Endothelial cell of umbilical vein (primary cell): ENCODE results near the gene FBP2. TPM values are rescaled to one million over a fixed set of nuclear protein-coding genes. Genes with fewer than 3 reads are reported as not detected.

Experiments
- BruUV-seq: library from RNA; stranded (reverse); fragments of 400-500 nt; replicated peaks from 2 replicates; lab custom pipeline; 2021; lab: Mats Ljungman, UMichigan
- CTCF ChIA-PET: fragments of 300-600, 350-600 bp; sonication (Branson Sonifier 250); formaldehyde crosslinking; loops from one replicate; lab custom pipeline; 2021; ENCODE audit warnings: antibody characterized with exemption, inconsistent platforms; lab: Charles Lee
- POLR2A ChIA-PET: fragments of 300-600, 350-600 bp; sonication (Branson Sonifier 250); formaldehyde crosslinking; loops from one replicate; lab custom pipeline; 2021; ENCODE audit warnings: antibody characterized with exemption, inconsistent platforms; lab: Charles Lee
- DNase-seq: peaks from one replicate; pipeline ENCODE4 v3.0.0-alpha.2; 2011; ENCODE audit warnings: low read depth, low spot score
- FAIRE-seq: peaks from 2 replicates; lab custom pipeline; 2011; peaks lifted over from hg19 to GRCh38; lab: Jason Lieb, UNC
- H2AFZ ChIP-seq: 2 replicates; pipeline ENCODE4 v1.6.0; 2012; ENCODE audit warnings: low read depth, low read length, control low read depth, inconsistent platforms
- H3K27ac ChIP-seq: 2 replicates; pipeline ENCODE4 v1.5.1; 2011; ENCODE audit warnings: low read depth, mild to moderate bottlenecking, control low read depth, low read length, moderate library complexity; ENCODE audit not compliant: insufficient read depth
- H3K27me3 ChIP-seq, 2 experiments: 2 replicates each; pipeline versions ENCODE4 v1.6.0 to v1.6.1; 2011; ENCODE audit warnings: low read length in 2 of 2, mixed read lengths in 1 of 2; ENCODE audit not compliant: control insufficient read depth in 2 of 2, insufficient read depth in 2 of 2
- H3K36me3 ChIP-seq, 2 experiments: 2 replicates in 1 of 2; 3 replicates in 1 of 2; pipeline ENCODE4 v1.5.1; 2011; ENCODE audit warnings: low read length in 2 of 2, mild to moderate bottlenecking in 1 of 2, moderate library complexity in 1 of 2; ENCODE audit not compliant: control insufficient read depth in 2 of 2, insufficient read depth in 2 of 2; ENCODE audit errors: extremely low read depth in 1 of 2
- H3K4me1 ChIP-seq: 3 replicates; pipeline ENCODE4 v1.5.1; 2011; ENCODE audit warnings: mild to moderate bottlenecking, low read length; ENCODE audit not compliant: control insufficient read depth, insufficient read depth; ENCODE audit errors: extremely low read depth
- H3K4me2 ChIP-seq: 2 replicates; pipeline ENCODE4 v1.6.1; 2011; ENCODE audit warnings: low read length, control low read depth, mixed read lengths; ENCODE audit not compliant: insufficient read depth
- H3K4me3 ChIP-seq, 3 experiments: fragments of 200-600 bp in 1 of 3; sonication (generic), shearing (Covaris generic) in 1 of 3; replicated peaks in 1 of 3; 2 replicates each; pipeline ENCODE4 v1.5.1; 2011 to 2016; ENCODE audit warnings: control low read depth in 3 of 3, low read length in 3 of 3, mild to moderate bottlenecking in 2 of 3, inconsistent platforms in 1 of 3, low read depth in 1 of 3, moderate library complexity in 1 of 3; ENCODE audit not compliant: insufficient read depth in 1 of 3
- H3K79me2 ChIP-seq: 2 replicates; pipeline ENCODE4 v1.6.0; 2012; ENCODE audit warnings: low read length, inconsistent platforms; ENCODE audit not compliant: control insufficient read depth, insufficient read depth
- H3K9ac ChIP-seq: replicated peaks from 2 replicates; pipeline ENCODE3; 2011; ENCODE audit warnings: low read length, control low read depth; ENCODE audit not compliant: insufficient read depth; ENCODE audit errors: extremely low read depth
- H3K9me1 ChIP-seq: replicated peaks from 3 replicates; pipeline ENCODE4 v1.6.0; 2011; ENCODE audit warnings: mild to moderate bottlenecking, low read length; ENCODE audit not compliant: control insufficient read depth, insufficient read depth; ENCODE audit errors: extremely low read depth
- H3K9me3 ChIP-seq: replicated peaks from 2 replicates; pipeline ENCODE4 v1.5.1; 2012; ENCODE audit warnings: low read length, inconsistent platforms; ENCODE audit not compliant: control insufficient read depth, insufficient read depth
- H4K20me1 ChIP-seq: replicated peaks from 2 replicates; pipeline ENCODE3; 2011; ENCODE audit warnings: mild to moderate bottlenecking, low read length; ENCODE audit not compliant: control insufficient read depth, insufficient read depth; ENCODE audit errors: extremely low read depth
- FOS ChIP-seq: IDR thresholded peaks from 2 replicates; pipeline ENCODE4 v1.6.1; 2011; ENCODE audit warnings: mild to moderate bottlenecking, low read length, moderate library complexity, borderline replicate concordance; ENCODE audit not compliant: insufficient read depth
- GATA2 ChIP-seq: IDR thresholded peaks from 2 replicates; pipeline ENCODE4 v1.7.0; 2011; ENCODE audit warnings: low read depth, mild to moderate bottlenecking, moderate library complexity, mixed read lengths, low read length; ENCODE audit not compliant: insufficient read length, insufficient read depth
- POLR2A ChIP-seq: IDR thresholded peaks from 2 replicates; pipeline ENCODE4 v1.6.1; 2012; ENCODE audit warnings: low read depth, mild to moderate bottlenecking, control low read depth, low read length
- POLR2AphosphoS5 ChIP-seq: IDR thresholded peaks from 2 replicates; pipeline ENCODE4 v1.6.1; 2012; ENCODE audit warnings: low read depth, mild to moderate bottlenecking, control low read depth, low read length, moderate library complexity; ENCODE audit not compliant: insufficient read depth
- dilution Hi-C: fragments of 300-500 bp; cut with MboI; formaldehyde crosslinking; loops from one replicate; pipeline ENCODE4 v1.15.0; 2019; ENCODE audit warnings: low sequenced_read_pairs; ENCODE audit not compliant: extremely low pct_ligation_motif_present
- intact Hi-C: fragments of 100-400 bp; cut with micrococcal nuclease; formaldehyde crosslinking; loops from one replicate; pipeline ENCODE4 v1.10.0; 2022
- polyA plus RNA-seq, 4 experiments: library from polyadenylated mRNA; depleted of rRNA in 3 of 4; stranded (reverse) in 3 of 4; unstranded in 1 of 4; fragments of >200 nt; gene quantifications; 2 replicates each; pipeline versions ENCODE4 v1.2.1 to v1.2.3, GENCODE V29; 2011 to 2012; ENCODE audit warnings: missing spikeins in 1 of 4
- total RNA-seq: library from RNA; stranded (reverse); gene quantifications from 2 replicates; pipeline ENCODE4 v1.2.3, GENCODE V29; 2021
- TF ChIP-seq, protein P1 (sequence below), 2 donors: IDR thresholded peaks; 1 replicate in 1 of 2; 2 replicates in 1 of 2; pipeline ENCODE4 v1.5.1; 2011; ENCODE audit warnings: low read length in 2 of 2, mild to moderate bottlenecking in 2 of 2, moderate library complexity in 2 of 2, control low read depth in 1 of 2, inconsistent platforms in 1 of 2, low read depth in 1 of 2; ENCODE audit not compliant: insufficient read depth in 1 of 2; ENCODE audit errors: extremely low read depth in 1 of 2
- TF ChIP-seq, protein P2 (sequence below): IDR thresholded peaks from 2 replicates; pipeline ENCODE4 v1.6.1; 2011; ENCODE audit not compliant: insufficient read depth, insufficient read length

Gene FBP2
- total and polyA plus RNA-seq, 2 donors (not counting 3 experiments of a cell fraction or from before 2014, with no cell fraction given) = not detected

DNA sequence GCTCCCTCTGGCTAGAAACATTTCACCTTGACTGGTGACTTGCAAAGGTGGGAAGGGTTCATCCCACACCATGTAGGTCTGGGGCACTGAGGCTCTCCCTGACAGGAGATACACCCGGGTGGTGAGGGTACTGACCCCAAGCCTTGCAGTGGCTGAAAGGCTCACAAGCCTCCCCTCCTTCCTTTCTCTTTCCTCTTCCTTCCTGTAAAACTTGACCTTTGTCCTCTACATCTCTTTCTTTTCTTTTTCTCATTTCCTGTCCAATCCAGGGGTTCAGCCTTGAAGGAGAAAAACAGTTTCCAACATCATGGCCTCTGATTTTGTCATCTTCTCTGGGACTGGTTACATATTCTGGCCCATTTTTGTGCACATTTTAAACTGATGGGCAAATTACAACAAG lies 16.6 kb downstream of the FBP2 start:
- no peak for TF ChIP-seq POLR2A
- no TSS peak for BruUV-seq
- ChIA-PET POLR2A (no interaction called here), CTCF (no interaction called here)
- DNase-seq (no peak), FAIRE-seq (no peak)
- H3K36me3 ChIP-seq = no peaks in the 10 kb centered on the region
- no peaks in the 10 kb centered on the region for H3K9me3 ChIP-seq
- no peaks in the 10 kb centered on the region for H3K9me1 ChIP-seq
- no peak overlapping the region for H3K4me2 ChIP-seq
- H3K27me3 ChIP-seq = no peaks in the 10 kb centered on the region
- no peaks in the 10 kb centered on the region for H3K79me2 ChIP-seq
- no peaks in the 10 kb centered on the region for H4K20me1 ChIP-seq
- H3K9ac ChIP-seq = no peak overlapping the region
- intact Hi-C loops (no loop called here), dilution Hi-C loops (no loop called here)
- H2AFZ ChIP-seq = no peak overlapping the region
- no peaks in the 10 kb centered on the region for H3K4me1 ChIP-seq
- no peak overlapping the region for H3K4me3 ChIP-seq
- no peak overlapping the region for H3K27ac ChIP-seq

DNA sequence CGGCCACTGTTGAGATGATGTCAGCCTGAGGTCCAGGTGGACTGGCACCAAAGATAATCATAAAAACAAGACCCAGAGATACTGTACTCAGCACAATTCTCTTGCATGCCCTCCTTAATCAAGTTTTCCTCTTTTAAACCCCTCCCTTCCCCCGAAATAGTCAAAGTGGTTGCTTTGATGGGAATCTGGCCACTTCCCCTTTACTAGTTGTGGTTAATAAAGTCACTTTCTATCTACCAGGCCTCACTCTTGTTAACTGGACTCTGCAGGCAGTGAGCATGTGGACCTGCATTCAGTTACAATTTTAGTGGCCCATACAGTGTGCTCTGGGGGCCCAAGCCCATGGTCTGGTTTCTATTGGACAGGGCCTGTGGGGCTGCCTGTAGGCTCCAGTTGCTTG lies 17.5 kb downstream of the FBP2 start:
- CTCF ChIA-PET = no interaction called here
- BruUV-seq = no TSS peak

More for the DNA sequence above, 17.5 kb downstream of the FBP2 start:
- FAIRE-seq = no peak
- H4K20me1 ChIP-seq = no peaks in the 10 kb centered on the region
- no peak for DNase-seq
- POLR2A ChIA-PET = no interaction called here
- H3K9me3 ChIP-seq = no peaks in the 10 kb centered on the region
- H3K79me2 ChIP-seq = no peaks in the 10 kb centered on the region
- no peak overlapping the region for H3K4me3 ChIP-seq
- H3K27ac ChIP-seq = no peak overlapping the region
- H3K9me1 ChIP-seq = no peaks in the 10 kb centered on the region
- no peaks in the 10 kb centered on the region for H3K36me3 ChIP-seq
- no peaks in the 10 kb centered on the region for H3K27me3 ChIP-seq
- TF ChIP-seq, protein P1, sequence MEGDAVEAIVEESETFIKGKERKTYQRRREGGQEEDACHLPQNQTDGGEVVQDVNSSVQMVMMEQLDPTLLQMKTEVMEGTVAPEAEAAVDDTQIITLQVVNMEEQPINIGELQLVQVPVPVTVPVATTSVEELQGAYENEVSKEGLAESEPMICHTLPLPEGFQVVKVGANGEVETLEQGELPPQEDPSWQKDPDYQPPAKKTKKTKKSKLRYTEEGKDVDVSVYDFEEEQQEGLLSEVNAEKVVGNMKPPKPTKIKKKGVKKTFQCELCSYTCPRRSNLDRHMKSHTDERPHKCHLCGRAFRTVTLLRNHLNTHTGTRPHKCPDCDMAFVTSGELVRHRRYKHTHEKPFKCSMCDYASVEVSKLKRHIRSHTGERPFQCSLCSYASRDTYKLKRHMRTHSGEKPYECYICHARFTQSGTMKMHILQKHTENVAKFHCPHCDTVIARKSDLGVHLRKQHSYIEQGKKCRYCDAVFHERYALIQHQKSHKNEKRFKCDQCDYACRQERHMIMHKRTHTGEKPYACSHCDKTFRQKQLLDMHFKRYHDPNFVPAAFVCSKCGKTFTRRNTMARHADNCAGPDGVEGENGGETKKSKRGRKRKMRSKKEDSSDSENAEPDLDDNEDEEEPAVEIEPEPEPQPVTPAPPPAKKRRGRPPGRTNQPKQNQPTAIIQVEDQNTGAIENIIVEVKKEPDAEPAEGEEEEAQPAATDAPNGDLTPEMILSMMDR (IDR thresholded peaks at IDR 0.05; ENCODE audit: extremely low read depth in 1 of 2, insufficient read depth in 1 of 2, low read depth in 1 of 2, low read length in 2 of 2) = no peak
- TF ChIP-seq, protein P2, sequence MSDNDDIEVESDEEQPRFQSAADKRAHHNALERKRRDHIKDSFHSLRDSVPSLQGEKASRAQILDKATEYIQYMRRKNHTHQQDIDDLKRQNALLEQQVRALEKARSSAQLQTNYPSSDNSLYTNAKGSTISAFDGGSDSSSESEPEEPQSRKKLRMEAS = no peak
- no peak for TF ChIP-seq GATA2
- TF ChIP-seq POLR2AphosphoS5 = no peak
- TF ChIP-seq FOS = no peak
- TF ChIP-seq POLR2A = no peak
- H2AFZ ChIP-seq = no peak overlapping the region
- dilution Hi-C loops = no loop called here
- H3K4me2 ChIP-seq = no peak overlapping the region
- H3K9ac ChIP-seq = no peak overlapping the region
- intact Hi-C loops = no loop called here
- no peaks in the 10 kb centered on the region for H3K4me1 ChIP-seq
